ENCODE data around the gene TAS2R41. TPM values are rescaled to one million over a fixed set of nuclear protein-coding genes. Genes with fewer than 3 reads are reported as not detected.

Gene TAS2R41
- total RNA-seq, 1 experiment from 2014 or later: not detected

GRCh38 chr7:143493751-143494150 is 16.1 kb downstream of the TAS2R41 start:
- DNase-seq (ENCODE audit: low read depth): no peak

- DNase-seq (ENCODE audit: low read depth): no peak
Observed at GRCh38 chr7:143494622-143495021, 16.9 kb downstream of the TAS2R41 start.

- DNase-seq (ENCODE audit: low read depth): no peak
Observed at GRCh38 chr7:143495851-143496250, 18.2 kb downstream of the TAS2R41 start.

- DNase-seq (ENCODE audit: low read depth): no peak
Observed at GRCh38 chr7:143496263-143496662, 18.6 kb downstream of the TAS2R41 start.

- no peak for DNase-seq (ENCODE audit: low read depth)
Observed at GRCh38 chr7:143497008-143497795, 19.5 kb downstream of the TAS2R41 start.

GRCh38 chr7:143499246-143499645 is 21.6 kb downstream of the TAS2R41 start:
- DNase-seq (ENCODE audit: low read depth): no peak

GRCh38 chr7:143499743-143500348 is 22.2 kb downstream of the TAS2R41 start:
- DNase-seq (ENCODE audit: low read depth): no peak

GRCh38 chr7:143503261-143503660 is 25.6 kb downstream of the TAS2R41 start:
- DNase-seq (ENCODE audit: low read depth): no peak

GRCh38 chr7:143504215-143504936 is 26.7 kb downstream of the TAS2R41 start:
- DNase-seq (ENCODE audit: low read depth): no peak

- DNase-seq (ENCODE audit: low read depth): no peak
Observed at GRCh38 chr7:143504937-143505297, 27.2 kb downstream of the TAS2R41 start.

GRCh38 chr7:143505838-143506237 is 28.2 kb downstream of the TAS2R41 start:
- DNase-seq (ENCODE audit: low read depth): no peak

- DNase-seq (ENCODE audit: low read depth): no peak
Observed at GRCh38 chr7:143507094-143507518, 29.4 kb downstream of the TAS2R41 start.

GRCh38 chr7:143507534-143508055 is 29.9 kb downstream of the TAS2R41 start:
- no peak for DNase-seq (ENCODE audit: low read depth)

GRCh38 chr7:143510854-143511592 is 33.4 kb downstream of the TAS2R41 start:
- no peak for DNase-seq (ENCODE audit: low read depth)

GRCh38 chr7:143511593-143512047 is 33.9 kb downstream of the TAS2R41 start:
- no peak for DNase-seq (ENCODE audit: low read depth)

- no peak for DNase-seq (ENCODE audit: low read depth)
Observed at GRCh38 chr7:143512488-143513340, 35.0 kb downstream of the TAS2R41 start.

- DNase-seq (ENCODE audit: low read depth): no peak
Observed at GRCh38 chr7:143514487-143514886, 36.8 kb downstream of the TAS2R41 start.

- no peak for DNase-seq (ENCODE audit: low read depth)
Observed at GRCh38 chr7:143514995-143515735, 37.5 kb downstream of the TAS2R41 start.

- no peak for DNase-seq (ENCODE audit: low read depth)
Observed at GRCh38 chr7:143516981-143517380, 39.3 kb downstream of the TAS2R41 start.

GRCh38 chr7:143518521-143518920 is 40.8 kb downstream of the TAS2R41 start:
- DNase-seq (ENCODE audit: low read depth): no peak
